Kidney (tissue), 14 donors: Measurements from ENCODE around the gene WWOX. TPM values are rescaled to one million over a fixed set of nuclear protein-coding genes. Genes with fewer than 3 reads are reported as not detected.

Experiments
- DNase-seq, 5 donors: peaks; one replicate each; pipeline ENCODE4 v3.0.0-alpha.2; 2013 to 2020
- FAIRE-seq: peaks from 2 replicates; lab custom pipeline; 2012; peaks lifted over from hg19 to GRCh38; lab: Jason Lieb, UNC
- H3K27ac ChIP-seq, 2 donors: one replicate each; pipeline ENCODE4 v1.7.0; 2013; ENCODE audit warnings: low read depth in 2 of 2, low read length in 2 of 2, inconsistent platforms in 1 of 2
- H3K27me3 ChIP-seq: one replicate; pipeline ENCODE4 v1.7.1; 2013; ENCODE audit warnings: low read length, inconsistent platforms; ENCODE audit not compliant: control insufficient read depth, insufficient read depth
- H3K36me3 ChIP-seq, 3 donors: one replicate each; pipeline versions ENCODE4 v1.7.0 to v1.7.1; 2013; ENCODE audit warnings: low read length in 3 of 3, control low read depth in 1 of 3, inconsistent platforms in 1 of 3; ENCODE audit not compliant: insufficient read depth in 3 of 3, control insufficient read depth in 2 of 3
- H3K4me1 ChIP-seq, 3 donors: one replicate each; pipeline versions ENCODE4 v1.7.0 to v1.7.1; 2013; ENCODE audit warnings: low read length in 3 of 3, inconsistent platforms in 1 of 3, low read depth in 1 of 3; ENCODE audit not compliant: control insufficient read depth in 2 of 3, insufficient read depth in 2 of 3
- H3K4me3 ChIP-seq, 3 donors: one replicate each; pipeline versions ENCODE4 v1.7.0 to v1.8.1; 2013; ENCODE audit warnings: low read length in 3 of 3, control low read depth in 1 of 3, inconsistent platforms in 1 of 3
- H3K9ac ChIP-seq, 3 donors: one replicate each; pipeline versions ENCODE4 v1.7.0 to v1.7.1; 2013; ENCODE audit warnings: low read length in 3 of 3, control low read depth in 1 of 3, inconsistent platforms in 1 of 3
- H3K9me3 ChIP-seq, 3 donors: one replicate each; pipeline versions ENCODE4 v1.7.0 to v1.7.1; 2013; ENCODE audit warnings: low read length in 3 of 3, control low read depth in 1 of 3, inconsistent platforms in 1 of 3; ENCODE audit not compliant: control insufficient read depth in 2 of 3, insufficient read depth in 1 of 3
- CTCF ChIP-seq: IDR thresholded peaks from 3 replicates; pipeline ENCODE4 v1.5.1; 2012; ENCODE audit warnings: mild to moderate bottlenecking, moderate library complexity, borderline replicate concordance; ENCODE audit not compliant: insufficient read depth; ENCODE audit errors: extremely low read depth
- intact Hi-C: fragments of 100-400 bp; cut with DNase I; formaldehyde crosslinking; loops from one replicate; pipeline ENCODE4 v1.11.1; 2022
- polyA plus RNA-seq: library from polyadenylated mRNA; stranded (reverse); fragments of 350-450 nt; fragmentation: Illumina TruSeq; extraction: RNeasy Lipid Tissue Mini Kit (QIAGEN cat#74804); gene quantifications from one replicate; pipeline ENCODE4 v1.2.3, GENCODE V29; 2014; ENCODE audit warnings: low read depth, low replicate concordance; ENCODE audit not compliant: insufficient read depth
- total RNA-seq: library from RNA; stranded (reverse); fragmentation: NEBNext Ultra II Directional; extraction: Animal tissue kit (Norgen Biotek cat#: 25700); gene quantifications from one replicate; pipeline ENCODE4 v1.2.1, GENCODE V29; 2021
- donor health status: control.
- donor health status: control.
- donor health status: control.
- donor health status: control.
- donor health status: control.
- donor health status: DM: yes; HTN: yes; CAD: no.
- donor health status: Normal renal cell carcinoma (clear cell type).

WWOX gene
- total and polyA plus RNA-seq, 2 donors from 2014 or later = 22.5 to 30.3 TPM

- no peak for DNase-seq
Observed at GRCh38 chr16:78455861-78456260, 356.4 kb downstream of the WWOX start.

GRCh38 chr16:78458588-78458987 lies 359.1 kb downstream of the WWOX start:
- no peaks in the 10 kb centered on the region for H3K9me3 ChIP-seq
- H3K4me3 ChIP-seq = no peak overlapping the region
- TF ChIP-seq CTCF = no peak
- DNase-seq (no peak), FAIRE-seq (no peak)
- H3K27ac ChIP-seq = no peak overlapping the region
- no peaks in the 10 kb centered on the region for H3K36me3 ChIP-seq
- peaks cover 3 to 20% (median 11%) of the 10 kb centered on the region in 3 donors for H3K4me1 ChIP-seq
- intact Hi-C loops = no loop called here
- no peaks in the 10 kb centered on the region for H3K27me3 ChIP-seq
- H3K9ac ChIP-seq = no peak overlapping the region

More at GRCh38 chr16:78455861-78456260, 356.4 kb downstream of the WWOX start:
- TF ChIP-seq CTCF = no peak
- Histone ChIP-seq H3K9me3 (no peaks in the 10 kb centered on the region), H3K4me1 (peaks cover 0 to 1% (median 0%) of the 10 kb centered on the region in 3 donors), H3K36me3 (no peaks in the 10 kb centered on the region), H3K27ac (no peak overlapping the region), H3K4me3 (no peak overlapping the region), H3K9ac (no peak overlapping the region), H3K27me3 (no peaks in the 10 kb centered on the region)
- no peak for FAIRE-seq
- intact Hi-C loops = no loop called here

- H3K27me3 ChIP-seq = no peaks in the 10 kb centered on the region
- intact Hi-C loops = no loop called here
- H3K9ac ChIP-seq = no peak overlapping the region
- DNase-seq = no peak
- TF ChIP-seq CTCF = no peak
- peaks cover 3 to 20% (median 11%) of the 10 kb centered on the region in 3 donors for H3K4me1 ChIP-seq
- no peak overlapping the region for H3K4me3 ChIP-seq
- peak overlapping the region in 1 of 2 donors; percentile 12 for H3K27ac ChIP-seq
- no peaks in the 10 kb centered on the region for H3K9me3 ChIP-seq
- no peak for FAIRE-seq
- H3K36me3 ChIP-seq = no peaks in the 10 kb centered on the region
Observed at GRCh38 chr16:78460428-78460827, 361.0 kb downstream of the WWOX start.

- H3K27ac ChIP-seq = no peak overlapping the region
Observed at GRCh38 chr16:78461087-78461486, 361.6 kb downstream of the WWOX start.

More at GRCh38 chr16:78461087-78461486, 361.6 kb downstream of the WWOX start:
- Histone ChIP-seq H3K27me3 (no peaks in the 10 kb centered on the region), H3K36me3 (no peaks in the 10 kb centered on the region), H3K4me1 (peaks cover 3 to 20% (median 11%) of the 10 kb centered on the region in 3 donors), H3K4me3 (no peak overlapping the region), H3K9me3 (no peaks in the 10 kb centered on the region), H3K9ac (no peak overlapping the region)
- DNase-seq = no peak
- FAIRE-seq = no peak
- intact Hi-C loops = no loop called here
- TF ChIP-seq CTCF = no peak
